AG09319 (cell line): ENCODE results near the gene TP53BP2.
"Not testable (repeated sequence)": the region's sequence is repeated elsewhere in the genome, so short reads cannot be mapped to it uniquely, and the experiment has no call there.

Source experiments
- DNase-seq: peaks from one replicate; pipeline ENCODE4 v3.0.0-alpha.2; 2010; ENCODE audit warnings: low read depth; ENCODE audit errors: extremely low read depth
- TF ChIP-seq, protein P1 (sequence below): IDR thresholded peaks from 2 replicates; pipeline ENCODE4 v1.5.1; 2011; ENCODE audit warnings: low read depth, mild to moderate bottlenecking, inconsistent platforms, low read length, moderate library complexity

Gene TP53BP2

DNA sequence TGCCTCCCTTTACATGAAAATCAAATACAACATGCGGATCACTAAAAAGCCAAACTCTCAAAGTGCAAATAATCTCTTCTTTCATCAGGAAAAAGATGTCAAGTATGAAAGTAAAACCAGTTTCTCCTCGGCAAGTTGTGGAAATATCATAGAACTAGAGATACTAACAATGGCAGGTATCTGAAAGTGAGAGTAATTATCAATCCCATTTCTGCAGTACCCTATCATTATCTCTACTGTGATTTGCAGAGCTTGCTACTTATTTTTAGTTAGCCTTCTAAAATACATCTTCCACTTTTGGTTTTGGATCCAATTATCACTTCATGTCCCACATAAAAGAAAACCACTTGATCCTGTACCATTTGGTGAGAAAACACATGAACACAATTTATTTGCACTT, 3.0 kb downstream of the TP53BP2 start:
- TF ChIP-seq, protein P1, sequence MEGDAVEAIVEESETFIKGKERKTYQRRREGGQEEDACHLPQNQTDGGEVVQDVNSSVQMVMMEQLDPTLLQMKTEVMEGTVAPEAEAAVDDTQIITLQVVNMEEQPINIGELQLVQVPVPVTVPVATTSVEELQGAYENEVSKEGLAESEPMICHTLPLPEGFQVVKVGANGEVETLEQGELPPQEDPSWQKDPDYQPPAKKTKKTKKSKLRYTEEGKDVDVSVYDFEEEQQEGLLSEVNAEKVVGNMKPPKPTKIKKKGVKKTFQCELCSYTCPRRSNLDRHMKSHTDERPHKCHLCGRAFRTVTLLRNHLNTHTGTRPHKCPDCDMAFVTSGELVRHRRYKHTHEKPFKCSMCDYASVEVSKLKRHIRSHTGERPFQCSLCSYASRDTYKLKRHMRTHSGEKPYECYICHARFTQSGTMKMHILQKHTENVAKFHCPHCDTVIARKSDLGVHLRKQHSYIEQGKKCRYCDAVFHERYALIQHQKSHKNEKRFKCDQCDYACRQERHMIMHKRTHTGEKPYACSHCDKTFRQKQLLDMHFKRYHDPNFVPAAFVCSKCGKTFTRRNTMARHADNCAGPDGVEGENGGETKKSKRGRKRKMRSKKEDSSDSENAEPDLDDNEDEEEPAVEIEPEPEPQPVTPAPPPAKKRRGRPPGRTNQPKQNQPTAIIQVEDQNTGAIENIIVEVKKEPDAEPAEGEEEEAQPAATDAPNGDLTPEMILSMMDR, result no peak
- DNase-seq, result no peak

DNA sequence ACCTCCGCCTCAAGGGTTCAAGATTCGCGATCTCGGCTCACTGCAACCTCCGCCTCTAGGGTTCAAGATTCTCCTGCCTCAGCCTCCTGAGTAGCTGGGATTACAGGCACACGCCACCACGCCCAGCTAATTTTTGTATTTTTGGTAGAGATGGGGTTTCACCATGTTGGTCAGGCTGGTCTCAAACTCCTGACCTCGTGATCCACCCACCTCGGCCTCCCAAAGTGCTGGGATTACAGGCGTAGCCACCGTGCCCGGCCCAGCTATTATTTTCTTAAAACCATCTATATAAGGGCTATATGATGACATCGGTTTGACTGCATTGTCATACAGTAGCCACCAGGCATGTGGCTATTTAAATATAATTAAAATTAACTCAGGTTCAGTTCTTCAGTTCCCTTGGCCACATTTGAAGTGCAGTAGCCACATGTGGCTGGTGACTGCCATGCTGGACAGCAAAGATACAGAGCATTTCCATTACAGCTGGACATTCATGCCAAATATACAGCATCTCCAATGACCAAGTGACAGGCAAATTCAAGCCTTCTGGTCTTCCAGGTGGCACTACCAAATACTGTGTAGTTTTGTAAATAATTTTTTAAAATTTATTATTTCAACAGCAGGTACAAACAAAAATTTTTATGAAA, 3.6 kb downstream of the TP53BP2 start:
- not testable (repeated sequence) for DNase-seq

DNA sequence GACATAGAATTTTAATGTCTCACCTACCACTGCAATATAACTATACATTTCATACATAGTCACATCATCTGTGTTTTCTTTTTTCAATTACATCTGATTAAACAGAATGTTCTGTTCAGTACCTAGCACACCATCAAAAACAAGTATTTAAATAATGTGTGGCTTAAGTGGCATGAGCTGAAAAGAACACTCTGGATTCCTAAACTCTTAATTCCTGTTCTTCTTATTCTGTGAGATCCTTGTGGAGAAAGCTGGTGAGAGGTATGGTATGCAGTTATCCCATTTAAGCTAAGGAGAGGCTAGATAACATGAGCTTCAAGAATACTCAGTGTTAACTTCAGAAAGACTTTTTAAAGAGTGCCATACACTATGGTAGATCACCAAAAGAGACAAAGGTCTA, 5.5 kb downstream of the TP53BP2 start:
- TF ChIP-seq, protein P1, result no peak
- no peak for DNase-seq

DNA sequence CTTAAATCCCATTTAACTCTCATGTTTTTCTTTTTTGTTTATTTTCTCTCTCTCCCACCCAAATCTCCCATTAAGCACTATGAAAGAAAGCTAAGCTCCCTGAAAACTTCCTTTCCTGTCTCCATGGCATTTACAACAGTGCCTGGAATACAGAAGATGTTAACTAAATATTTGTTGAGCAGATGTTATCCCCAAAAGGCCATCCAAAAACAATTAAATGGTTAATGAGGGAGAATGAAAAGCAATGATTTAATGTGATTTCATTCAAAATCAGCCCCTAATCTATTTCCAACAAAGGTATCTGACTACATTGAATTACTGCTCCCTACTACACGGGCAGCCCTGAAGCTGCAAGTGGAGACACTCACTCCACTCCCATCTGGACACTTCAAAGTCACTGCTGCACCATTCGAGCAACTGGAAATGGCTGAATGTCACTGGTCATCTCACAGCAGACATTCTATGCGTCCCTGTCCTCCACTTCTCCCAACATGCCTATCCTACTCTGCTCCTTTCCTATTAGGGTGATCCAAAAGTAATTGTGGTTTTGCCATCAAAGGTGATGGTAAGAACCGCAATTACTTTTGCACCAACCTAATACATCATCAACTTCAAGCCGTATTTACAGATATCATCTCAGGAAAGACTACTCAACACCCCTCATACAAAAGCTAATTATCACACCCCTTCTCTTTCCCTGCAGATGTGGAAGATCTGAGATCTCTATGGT, 7.5 kb downstream of the TP53BP2 start:
- TF ChIP-seq, protein P1, result no peak
- DNase-seq, result no peak

DNA sequence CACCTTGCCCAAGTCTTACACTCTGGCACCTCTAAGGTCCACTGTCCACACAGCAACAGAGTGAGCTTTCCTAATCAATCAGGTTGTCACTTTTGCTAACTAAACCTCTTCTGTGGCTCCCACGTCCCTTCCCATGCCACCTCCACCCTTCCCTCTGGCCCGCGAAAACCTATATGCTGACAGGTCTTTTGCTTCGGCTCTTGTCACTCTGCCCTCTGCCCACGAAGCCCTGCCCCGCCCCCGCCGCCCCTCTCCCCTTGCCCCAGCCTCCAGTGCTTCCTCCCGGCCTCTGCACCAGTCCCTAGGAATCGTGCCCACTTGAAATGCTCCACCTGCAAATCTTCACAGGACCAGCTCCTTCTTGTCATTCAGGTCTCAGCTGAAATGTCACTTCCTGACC, 8.1 kb downstream of the TP53BP2 start:
- TF ChIP-seq, protein P1, result no peak
- DNase-seq, result no peak

DNA sequence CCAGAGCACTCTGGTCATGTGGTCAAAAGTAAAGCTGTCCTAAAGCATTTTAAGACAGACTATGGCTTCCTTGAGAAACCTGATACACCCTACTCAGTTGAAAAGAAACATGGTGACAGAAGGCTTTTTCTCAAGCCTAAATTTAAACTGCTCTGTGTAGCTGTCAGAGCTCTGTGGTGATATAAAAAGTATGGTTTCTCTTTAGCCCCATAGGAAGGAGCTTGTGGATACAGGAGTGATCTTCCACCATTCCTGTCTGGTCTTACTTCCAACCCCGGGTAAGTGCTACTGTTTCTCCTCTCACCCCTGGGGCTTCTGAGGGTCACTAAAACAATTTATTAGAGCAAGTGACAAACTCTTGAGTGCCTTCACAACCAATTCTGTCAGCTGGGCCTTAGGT, 8.5 kb downstream of the TP53BP2 start:
- TF ChIP-seq, protein P1, result no peak
- no peak for DNase-seq

DNA sequence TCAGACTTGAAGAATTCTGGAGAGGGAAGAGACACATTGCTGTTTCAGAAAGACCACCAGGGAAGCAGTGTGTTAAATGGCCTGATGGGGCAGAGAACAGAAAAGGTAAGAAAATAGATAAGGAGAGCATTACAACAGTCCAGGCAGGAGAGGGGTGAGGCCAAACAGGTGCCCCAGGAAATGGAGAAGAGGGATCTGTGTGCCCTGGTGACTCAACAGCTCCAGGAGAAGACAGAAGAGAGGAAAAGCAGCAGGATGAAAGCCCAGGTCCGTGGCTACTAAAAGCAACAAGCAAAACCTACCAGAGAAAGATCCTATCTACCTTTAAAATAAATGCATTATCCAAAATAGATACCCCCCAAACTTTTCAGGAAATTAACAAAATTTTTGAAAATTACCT, 9.2 kb downstream of the TP53BP2 start:
- TF ChIP-seq, protein P1, result no peak
- no peak for DNase-seq
